ENCODE results near the gene MYO1E. TPM values are rescaled to one million over a fixed set of nuclear protein-coding genes. Genes with fewer than 3 reads are reported as not detected.

MYO1E gene
- total and polyA plus RNA-seq, 2 donors from 2014 or later = 41.9 to 198 TPM

- H3K27ac ChIP-seq (ENCODE audit: low read depth in 2 of 2, low read length in 2 of 2) = no peak overlapping the region
- no peaks in the 10 kb centered on the region for H3K9me3 ChIP-seq (ENCODE audit: control insufficient read depth in 2 of 3, insufficient read depth in 1 of 3, low read length in 3 of 3)
- H3K4me1 ChIP-seq (ENCODE audit: control insufficient read depth in 2 of 3, insufficient read depth in 2 of 3, low read depth in 1 of 3, low read length in 3 of 3) = peaks cover 0 to 5% (median 0%) of the 10 kb centered on the region in 3 donors
- H3K27me3 ChIP-seq (ENCODE audit: control insufficient read depth, insufficient read depth, low read length) = no peaks in the 10 kb centered on the region
- no peak overlapping the region for H3K9ac ChIP-seq (ENCODE audit: low read length in 3 of 3)
- H3K4me3 ChIP-seq (ENCODE audit: low read length in 3 of 3) = no peak overlapping the region
- FAIRE-seq = no peak
- TF ChIP-seq CTCF (IDR thresholded peaks at IDR 0.05; ENCODE audit: borderline replicate concordance, extremely low read depth, insufficient read depth) = no peak
- H3K36me3 ChIP-seq (ENCODE audit: control insufficient read depth in 2 of 3, insufficient read depth in 3 of 3, low read length in 3 of 3) = no peaks in the 10 kb centered on the region
- DNase-seq = no peak
- intact Hi-C loops (cut with DNase I) = loop anchor here (10.0 kb wide), 1 partner anchor 51 kb away; no protein-coding TSS in a partner anchor
Observed at GRCh38 chr15:59355730-59356129, 16.9 kb downstream of the MYO1E start.

- DNase-seq = no peak
- H3K27ac ChIP-seq (ENCODE audit: low read depth in 2 of 2, low read length in 2 of 2) = no peak overlapping the region
- no peaks in the 10 kb centered on the region for H3K9me3 ChIP-seq (ENCODE audit: control insufficient read depth in 2 of 3, insufficient read depth in 1 of 3, low read length in 3 of 3)
- H3K36me3 ChIP-seq (ENCODE audit: control insufficient read depth in 2 of 3, insufficient read depth in 3 of 3, low read length in 3 of 3) = no peaks in the 10 kb centered on the region
- H3K4me3 ChIP-seq (ENCODE audit: low read length in 3 of 3) = no peak overlapping the region
- no peak for TF ChIP-seq CTCF (IDR thresholded peaks at IDR 0.05; ENCODE audit: borderline replicate concordance, extremely low read depth, insufficient read depth)
- H3K9ac ChIP-seq (ENCODE audit: low read length in 3 of 3) = no peak overlapping the region
- peaks cover 0 to 5% (median 0%) of the 10 kb centered on the region in 3 donors for H3K4me1 ChIP-seq (ENCODE audit: control insufficient read depth in 2 of 3, insufficient read depth in 2 of 3, low read depth in 1 of 3, low read length in 3 of 3)
- H3K27me3 ChIP-seq (ENCODE audit: control insufficient read depth, insufficient read depth, low read length) = no peaks in the 10 kb centered on the region
- no peak for FAIRE-seq
- intact Hi-C loops (cut with DNase I) = loop anchor here (10.0 kb wide), 1 partner anchor 50 kb away; no protein-coding TSS in a partner anchor
Observed at GRCh38 chr15:59354417-59355031, 18.1 kb downstream of the MYO1E start.

- Histone ChIP-seq H3K4me1 (ENCODE audit: control insufficient read depth in 2 of 3, insufficient read depth in 2 of 3, low read depth in 1 of 3, low read length in 3 of 3) (peaks cover 0 to 5% (median 0%) of the 10 kb centered on the region in 3 donors), H3K9ac (ENCODE audit: low read length in 3 of 3) (no peak overlapping the region), H3K4me3 (ENCODE audit: low read length in 3 of 3) (no peak overlapping the region), H3K27ac (ENCODE audit: low read depth in 2 of 2, low read length in 2 of 2) (no peak overlapping the region), H3K36me3 (ENCODE audit: control insufficient read depth in 2 of 3, insufficient read depth in 3 of 3, low read length in 3 of 3) (no peaks in the 10 kb centered on the region), H3K9me3 (ENCODE audit: control insufficient read depth in 2 of 3, insufficient read depth in 1 of 3, low read length in 3 of 3) (no peaks in the 10 kb centered on the region), H3K27me3 (ENCODE audit: control insufficient read depth, insufficient read depth, low read length) (no peaks in the 10 kb centered on the region)
- intact Hi-C loops (cut with DNase I) = loop anchor here (10.0 kb wide), 1 partner anchor 49 kb away; no protein-coding TSS in a partner anchor
- no peak for TF ChIP-seq CTCF (IDR thresholded peaks at IDR 0.05; ENCODE audit: borderline replicate concordance, extremely low read depth, insufficient read depth)
- DNase-seq = no peak
- FAIRE-seq = no peak
Observed at GRCh38 chr15:59353994-59354416, 18.7 kb downstream of the MYO1E start.

Data from kidney (tissue), 14 donors.